Measurements from ENCODE around the gene SCAP.

The SCAP gene

GRCh38 chr3:47433796-47434195 is 41.9 kb downstream of the SCAP start:
- Histone ChIP-seq H3K9ac (ENCODE audit: low read length in 2 of 2) (no peak overlapping the region), H3K4me3 (ENCODE audit: low read length in 2 of 2) (no peak overlapping the region), H3K27me3 (ENCODE audit: control insufficient read depth in 1 of 2, insufficient read depth in 2 of 2, low read length in 2 of 2) (no peaks in the 10 kb centered on the region), H3K9me3 (ENCODE audit: control insufficient read depth in 2 of 2, low read length in 2 of 2) (no peaks in the 10 kb centered on the region), H3K4me1 (ENCODE audit: control insufficient read depth, insufficient read depth, low read length) (no peaks in the 10 kb centered on the region), H3K36me3 (ENCODE audit: control insufficient read depth in 2 of 2, insufficient read depth in 2 of 2, low read length in 2 of 2) (peaks cover 28 to 34% of the 10 kb centered on the region in 2 donors), H3K27ac (ENCODE audit: low read length) (no peak overlapping the region)

GRCh38 chr3:47432673-47433072 is 43.1 kb downstream of the SCAP start:
- H3K4me1 ChIP-seq (ENCODE audit: control insufficient read depth, insufficient read depth, low read length) = no peaks in the 10 kb centered on the region
- peaks cover 32 to 42% of the 10 kb centered on the region in 2 donors for H3K36me3 ChIP-seq (ENCODE audit: control insufficient read depth in 2 of 2, insufficient read depth in 2 of 2, low read length in 2 of 2)
- no peak overlapping the region for H3K4me3 ChIP-seq (ENCODE audit: low read length in 2 of 2)
- no peaks in the 10 kb centered on the region for H3K9me3 ChIP-seq (ENCODE audit: control insufficient read depth in 2 of 2, low read length in 2 of 2)
- no peak overlapping the region for H3K27ac ChIP-seq (ENCODE audit: low read length)
- no peaks in the 10 kb centered on the region for H3K27me3 ChIP-seq (ENCODE audit: control insufficient read depth in 1 of 2, insufficient read depth in 2 of 2, low read length in 2 of 2)
- no peak overlapping the region for H3K9ac ChIP-seq (ENCODE audit: low read length in 2 of 2)

- no peaks in the 10 kb centered on the region for H3K9me3 ChIP-seq (ENCODE audit: control insufficient read depth in 2 of 2, low read length in 2 of 2)
- no peaks in the 10 kb centered on the region for H3K4me1 ChIP-seq (ENCODE audit: control insufficient read depth, insufficient read depth, low read length)
- no peak overlapping the region for H3K4me3 ChIP-seq (ENCODE audit: low read length in 2 of 2)
- H3K9ac ChIP-seq (ENCODE audit: low read length in 2 of 2) = no peak overlapping the region
- no peaks in the 10 kb centered on the region for H3K27me3 ChIP-seq (ENCODE audit: control insufficient read depth in 1 of 2, insufficient read depth in 2 of 2, low read length in 2 of 2)
- no peak overlapping the region for H3K27ac ChIP-seq (ENCODE audit: low read length)
- peaks cover 40 to 52% of the 10 kb centered on the region in 2 donors for H3K36me3 ChIP-seq (ENCODE audit: control insufficient read depth in 2 of 2, insufficient read depth in 2 of 2, low read length in 2 of 2)
Measured at GRCh38 chr3:47431225-47431624, 44.5 kb downstream of the SCAP start.

DNA sequence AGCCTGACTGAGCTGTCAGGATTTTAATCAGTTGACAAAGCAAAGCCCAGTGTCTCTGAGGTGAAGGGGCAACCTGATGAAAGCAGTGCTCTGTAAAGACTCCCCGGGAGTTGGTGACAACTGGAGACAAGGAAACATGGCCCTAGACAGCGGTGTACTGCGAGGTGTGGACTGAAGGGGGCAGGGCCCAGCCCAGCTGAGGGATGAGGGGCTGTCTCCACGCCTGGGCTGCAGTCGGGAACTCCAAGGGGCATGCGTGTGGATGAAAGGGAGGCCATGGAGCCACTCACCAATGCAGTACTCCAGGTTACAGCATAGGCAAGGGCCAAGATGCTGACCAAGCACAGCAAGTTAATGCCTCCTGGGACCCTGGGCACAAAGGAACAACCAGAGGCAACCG is 45.1 kb downstream of the SCAP start:
- H3K4me3 ChIP-seq (ENCODE audit: low read length in 2 of 2) = no peak overlapping the region
- no peaks in the 10 kb centered on the region for H3K4me1 ChIP-seq (ENCODE audit: control insufficient read depth, insufficient read depth, low read length)
- no peaks in the 10 kb centered on the region for H3K9me3 ChIP-seq (ENCODE audit: control insufficient read depth in 2 of 2, low read length in 2 of 2)
- H3K36me3 ChIP-seq (ENCODE audit: control insufficient read depth in 2 of 2, insufficient read depth in 2 of 2, low read length in 2 of 2) = peaks cover 40 to 56% of the 10 kb centered on the region in 2 donors
- no peak overlapping the region for H3K27ac ChIP-seq (ENCODE audit: low read length)
- H3K9ac ChIP-seq (ENCODE audit: low read length in 2 of 2) = no peak overlapping the region
- H3K27me3 ChIP-seq (ENCODE audit: control insufficient read depth in 1 of 2, insufficient read depth in 2 of 2, low read length in 2 of 2) = no peaks in the 10 kb centered on the region

GRCh38 chr3:47429476-47430270 is 46.1 kb downstream of the SCAP start:
- H3K27ac ChIP-seq (ENCODE audit: low read length) = no peak overlapping the region
- H3K36me3 ChIP-seq (ENCODE audit: control insufficient read depth in 2 of 2, insufficient read depth in 2 of 2, low read length in 2 of 2) = peaks cover 42 to 57% of the 10 kb centered on the region in 2 donors
- H3K4me1 ChIP-seq (ENCODE audit: control insufficient read depth, insufficient read depth, low read length) = no peaks in the 10 kb centered on the region
- H3K4me3 ChIP-seq (ENCODE audit: low read length in 2 of 2) = no peak overlapping the region
- no peaks in the 10 kb centered on the region for H3K27me3 ChIP-seq (ENCODE audit: control insufficient read depth in 1 of 2, insufficient read depth in 2 of 2, low read length in 2 of 2)
- H3K9ac ChIP-seq (ENCODE audit: low read length in 2 of 2) = no peak overlapping the region
- no peaks in the 10 kb centered on the region for H3K9me3 ChIP-seq (ENCODE audit: control insufficient read depth in 2 of 2, low read length in 2 of 2)

GRCh38 chr3:47428662-47429061 is 47.1 kb downstream of the SCAP start:
- Histone ChIP-seq H3K4me3 (ENCODE audit: low read length in 2 of 2) (no peak overlapping the region), H3K27me3 (ENCODE audit: control insufficient read depth in 1 of 2, insufficient read depth in 2 of 2, low read length in 2 of 2) (no peaks in the 10 kb centered on the region), H3K9ac (ENCODE audit: low read length in 2 of 2) (no peak overlapping the region), H3K27ac (ENCODE audit: low read length) (no peak overlapping the region), H3K4me1 (ENCODE audit: control insufficient read depth, insufficient read depth, low read length) (no peaks in the 10 kb centered on the region), H3K9me3 (ENCODE audit: control insufficient read depth in 2 of 2, low read length in 2 of 2) (no peaks in the 10 kb centered on the region), H3K36me3 (ENCODE audit: control insufficient read depth in 2 of 2, insufficient read depth in 2 of 2, low read length in 2 of 2) (peaks cover 36 to 57% of the 10 kb centered on the region in 2 donors)

- Histone ChIP-seq H3K27ac (ENCODE audit: low read length) (no peak overlapping the region), H3K36me3 (ENCODE audit: control insufficient read depth in 2 of 2, insufficient read depth in 2 of 2, low read length in 2 of 2) (peaks cover 30 to 50% of the 10 kb centered on the region in 2 donors), H3K9ac (ENCODE audit: low read length in 2 of 2) (no peak overlapping the region), H3K4me3 (ENCODE audit: low read length in 2 of 2) (no peak overlapping the region), H3K4me1 (ENCODE audit: control insufficient read depth, insufficient read depth, low read length) (no peaks in the 10 kb centered on the region), H3K27me3 (ENCODE audit: control insufficient read depth in 1 of 2, insufficient read depth in 2 of 2, low read length in 2 of 2) (no peaks in the 10 kb centered on the region), H3K9me3 (ENCODE audit: control insufficient read depth in 2 of 2, low read length in 2 of 2) (no peaks in the 10 kb centered on the region)
Measured at GRCh38 chr3:47427866-47428265, 47.9 kb downstream of the SCAP start.

GRCh38 chr3:47425959-47426358 is 49.8 kb downstream of the SCAP start:
- Histone ChIP-seq H3K27ac (ENCODE audit: low read length) (no peak overlapping the region), H3K27me3 (ENCODE audit: control insufficient read depth in 1 of 2, insufficient read depth in 2 of 2, low read length in 2 of 2) (no peaks in the 10 kb centered on the region), H3K4me3 (ENCODE audit: low read length in 2 of 2) (no peak overlapping the region), H3K9me3 (ENCODE audit: control insufficient read depth in 2 of 2, low read length in 2 of 2) (no peaks in the 10 kb centered on the region), H3K4me1 (ENCODE audit: control insufficient read depth, insufficient read depth, low read length) (peaks cover 12% of the 10 kb centered on the region), H3K9ac (ENCODE audit: low read length in 2 of 2) (no peak overlapping the region), H3K36me3 (ENCODE audit: control insufficient read depth in 2 of 2, insufficient read depth in 2 of 2, low read length in 2 of 2) (peaks cover 23 to 45% of the 10 kb centered on the region in 2 donors)

DNA sequence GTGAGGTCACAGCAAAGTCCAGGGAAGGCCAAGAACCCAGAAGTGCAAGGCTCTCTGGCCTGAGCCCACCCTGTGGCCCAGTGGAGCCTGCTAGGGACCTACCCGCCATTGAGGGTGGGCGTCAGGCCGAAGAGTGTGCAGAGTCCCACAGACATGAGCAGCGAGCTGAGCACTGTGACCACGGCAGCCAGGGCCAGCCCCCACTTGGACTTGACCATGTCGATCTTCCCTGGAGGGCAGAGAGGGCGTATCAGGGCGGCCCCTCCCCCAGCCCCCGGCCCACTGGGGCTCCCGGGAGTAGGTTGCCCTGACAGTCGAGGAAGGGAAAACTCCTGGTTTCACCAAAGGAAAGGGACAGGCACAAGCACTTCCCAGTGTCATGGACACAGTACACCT is 50.4 kb downstream of the SCAP start:
- no peaks in the 10 kb centered on the region for H3K27me3 ChIP-seq (ENCODE audit: control insufficient read depth in 1 of 2, insufficient read depth in 2 of 2, low read length in 2 of 2)
- no peaks in the 10 kb centered on the region for H3K9me3 ChIP-seq (ENCODE audit: control insufficient read depth in 2 of 2, low read length in 2 of 2)
- peaks cover 23 to 43% of the 10 kb centered on the region in 2 donors for H3K36me3 ChIP-seq (ENCODE audit: control insufficient read depth in 2 of 2, insufficient read depth in 2 of 2, low read length in 2 of 2)
- H3K9ac ChIP-seq (ENCODE audit: low read length in 2 of 2) = no peak overlapping the region
- no peak overlapping the region for H3K4me3 ChIP-seq (ENCODE audit: low read length in 2 of 2)
- no peak overlapping the region for H3K27ac ChIP-seq (ENCODE audit: low read length)
- H3K4me1 ChIP-seq (ENCODE audit: control insufficient read depth, insufficient read depth, low read length) = peaks cover 12% of the 10 kb centered on the region

- Histone ChIP-seq H3K4me1 (ENCODE audit: control insufficient read depth, insufficient read depth, low read length) (peaks cover 12% of the 10 kb centered on the region), H3K9ac (ENCODE audit: low read length in 2 of 2) (no peak overlapping the region), H3K4me3 (ENCODE audit: low read length in 2 of 2) (no peak overlapping the region), H3K27me3 (ENCODE audit: control insufficient read depth in 1 of 2, insufficient read depth in 2 of 2, low read length in 2 of 2) (no peaks in the 10 kb centered on the region), H3K9me3 (ENCODE audit: control insufficient read depth in 2 of 2, low read length in 2 of 2) (no peaks in the 10 kb centered on the region), H3K36me3 (ENCODE audit: control insufficient read depth in 2 of 2, insufficient read depth in 2 of 2, low read length in 2 of 2) (peaks cover 24 to 42% of the 10 kb centered on the region in 2 donors), H3K27ac (ENCODE audit: low read length) (no peak overlapping the region)
Measured at GRCh38 chr3:47424434-47425382, 51.0 kb downstream of the SCAP start.
